ENCODE measurements around the gene SMCO4.

DNA sequence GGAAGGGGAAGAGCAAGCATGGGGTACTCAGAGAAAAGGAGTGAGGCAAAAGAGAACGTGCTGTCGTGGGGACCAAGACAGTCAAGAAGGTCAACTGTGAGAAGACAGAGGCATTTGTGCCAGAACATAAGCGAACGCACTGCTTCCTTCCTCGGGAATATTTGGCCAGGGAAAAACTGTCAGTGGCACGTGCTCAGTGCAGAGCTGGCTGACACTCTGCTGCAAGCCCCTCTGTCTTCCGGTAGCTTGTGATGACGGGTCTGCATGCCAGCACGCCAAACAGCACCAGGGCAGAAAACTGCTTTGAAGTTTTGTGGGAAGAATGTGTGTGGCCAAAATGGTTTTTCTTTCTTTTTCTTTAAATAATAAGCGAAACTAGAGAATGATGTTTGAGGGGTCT, 60.6 kb downstream of the SMCO4 start:
- TF ChIP-seq CTCF (IDR thresholded peaks at IDR 0.05) (no peak), EZH2phosphoT487 (IDR thresholded peaks at IDR 0.05) (no peak), EZH2 (IDR thresholded peaks at IDR 0.05) (no peak)
